K562 (cell line): Measurements from ENCODE around the gene CAB39. TPM values are rescaled to one million over a fixed set of nuclear protein-coding genes. Genes with fewer than 3 reads are reported as not detected.
A peak's percentile ranks its signal among the peaks of the same experiment; 100 is the strongest.

Experiments used
- ATAC-seq: fragments of 200-7000 bp; cut with Tn5 transposase; 3 replicates; pipeline ENCODE4 v1.9.1; 2020; ENCODE audit warnings: moderate library complexity
- BruUV-seq: library from RNA; stranded (reverse); fragments of 400-500 nt; replicated peaks from 2 replicates; lab custom pipeline; 2021; lab: Mats Ljungman, UMichigan
- CTCF ChIA-PET: fragments of 300-600 bp; formaldehyde crosslinking; extraction: SDS; loops from one replicate; lab custom pipeline; 2021; ENCODE audit warnings: low intra/inter-chr PET ratio; lab: Yijun Ruan, JAX
- POLR2A ChIA-PET: fragments of 300-600, 350-650 bp; sonication (Branson Sonifier 250); formaldehyde crosslinking; extraction: SDS; loops from one replicate; lab custom pipeline; 2021; ENCODE audit warnings: antibody characterized with exemption, inconsistent platforms; lab: Yijun Ruan, JAX
- DNase-seq, 4 experiments: peaks; one replicate each; pipeline versions ENCODE4 v3.0.0 to v3.0.0-alpha.2; 2011 to 2018; ENCODE audit warnings: low spot score in 3 of 4, mixed read lengths in 3 of 4; ENCODE audit errors: extremely low read depth in 1 of 4
- FAIRE-seq: peaks from 2 replicates; lab custom pipeline; 2011; peaks lifted over from hg19 to GRCh38; lab: Jason Lieb, UNC
- H2AFZ ChIP-seq: 2 replicates; pipeline ENCODE4 v1.6.0; 2011; ENCODE audit warnings: low read depth, low read length, control low read depth, inconsistent platforms
- H3K27ac ChIP-seq: fragments of 200-600 bp; 3 replicates; pipeline ENCODE4 v1.8.0; 2011; ENCODE audit warnings: low read depth, mild to moderate bottlenecking, control low read depth, inconsistent platforms, low read length, moderate library complexity, mixed read lengths; ENCODE audit errors: extremely low read depth
- H3K27me3 ChIP-seq, 2 experiments: fragments of 300-600 bp in 1 of 2; 2 replicates in 1 of 2; 3 replicates in 1 of 2; pipeline versions ENCODE4 v1.6.0 to v1.8.0; 2011; ENCODE audit warnings: inconsistent platforms in 2 of 2, low read length in 2 of 2, mild to moderate bottlenecking in 1 of 2, mixed read lengths in 1 of 2, moderate library complexity in 1 of 2; ENCODE audit not compliant: control insufficient read depth in 2 of 2, insufficient read depth in 2 of 2
- H3K36me3 ChIP-seq: fragments of 300-600 bp; 3 replicates; pipeline ENCODE4 v1.8.0; 2011; ENCODE audit warnings: mild to moderate bottlenecking, low read length, inconsistent platforms; ENCODE audit not compliant: control insufficient read depth, insufficient read depth
- H3K4me1 ChIP-seq, 2 experiments: fragments of 200-600 bp in 1 of 2; replicated peaks in 1 of 2; 2 replicates in 1 of 2; 3 replicates in 1 of 2; pipeline versions ENCODE4 v1.5.1 to v1.8.0; 2011; ENCODE audit warnings: inconsistent platforms in 2 of 2, low read length in 2 of 2, mild to moderate bottlenecking in 1 of 2, mixed read lengths in 1 of 2, moderate library complexity in 1 of 2; ENCODE audit not compliant: control insufficient read depth in 2 of 2, insufficient read depth in 2 of 2
- H3K4me2 ChIP-seq: 2 replicates; pipeline ENCODE4 v1.6.1; 2011; ENCODE audit warnings: low read length, control low read depth, inconsistent platforms, mixed read lengths; ENCODE audit not compliant: insufficient read depth
- H3K4me3 ChIP-seq: fragments of 200-600 bp; sonication (generic), shearing (Covaris generic); 2 replicates; pipeline ENCODE4 v1.5.1; 2016; ENCODE audit warnings: control low read depth, inconsistent platforms
- H3K79me2 ChIP-seq: fragments of 200-600 bp; 3 replicates; pipeline ENCODE4 v1.8.0; 2011; ENCODE audit warnings: low read length, inconsistent platforms; ENCODE audit not compliant: control insufficient read depth, insufficient read depth
- H3K9ac ChIP-seq, 2 experiments: 2 replicates each; pipeline versions ENCODE4 v1.6.0 to v1.6.1; 2011; ENCODE audit warnings: low read depth in 2 of 2, low read length in 2 of 2, control low read depth in 1 of 2, inconsistent platforms in 1 of 2, mild to moderate bottlenecking in 1 of 2, mixed read lengths in 1 of 2; ENCODE audit not compliant: insufficient read depth in 1 of 2
- H3K9me1 ChIP-seq: one replicate; pipeline ENCODE4 v1.6.0; 2011; ENCODE audit warnings: inconsistent platforms, mild to moderate bottlenecking, low read length, moderate library complexity; ENCODE audit not compliant: control insufficient read depth, insufficient read depth
- H3K9me3 ChIP-seq: replicated peaks from 2 replicates; pipeline ENCODE4 v1.5.1; 2011; ENCODE audit warnings: low read depth, low read length, inconsistent platforms; ENCODE audit not compliant: control insufficient read depth, insufficient read depth
- H4K20me1 ChIP-seq: replicated peaks from 2 replicates; pipeline ENCODE4 v1.6.1; 2011; ENCODE audit warnings: low read length, inconsistent platforms, mixed read lengths; ENCODE audit not compliant: control insufficient read depth, insufficient read depth
- MAFK ChIP-seq: IDR thresholded peaks from 2 replicates; pipeline ENCODE4 v1.6.1; 2011; ENCODE audit warnings: low read length, improper control_type of control experiment
- PTTG1 ChIP-seq: fragments of 450-650 bp; IDR thresholded peaks from 2 replicates; pipeline ENCODE4 v1.6.1; 2016; ENCODE audit warnings: low read depth, mild to moderate bottlenecking, missing genetic modification characterization, missing compliant biosample characterization
- TCFL5 ChIP-seq: fragments of 250-450 bp; sonication (Bioruptor Pico); conservative IDR thresholded peaks from 2 replicates; pipeline ENCODE4 v1.6.1; 2021; ENCODE audit warnings: mild to moderate bottlenecking, moderate library complexity, matching md5 sums
- ZNF316 ChIP-seq: fragments of 450-650 bp; IDR thresholded peaks from 2 replicates; pipeline ENCODE4 v1.6.1; 2016
- WGBS: fragments of 100-300 bp; shearing (Covaris generic); methylation state at CpG from one replicate; pipeline ENCODE4 v1.1.6; 2016; ENCODE audit warnings: low coverage, mixed read lengths; ENCODE audit not compliant: insufficient coverage; ENCODE audit errors: missing lambda C conversion rate; 5-methylcytosine and 5-hydroxymethylcytosine counted together
- in situ Hi-C: fragments of 300-500 bp; cut with MboI; formaldehyde crosslinking; loops from 4 replicates; pipeline ENCODE4 v1.15.0; 2018; ENCODE audit warnings: inconsistent platforms, mixed read lengths
- intact Hi-C: fragments of 100-400 bp; cut with micrococcal nuclease; formaldehyde crosslinking; loops from 2 replicates; pipeline ENCODE4 v1.14.2; 2022
- polyA plus RNA-seq, 8 experiments: library from polyadenylated mRNA; depleted of rRNA in 4 of 8; stranded (reverse) in 5 of 8; unstranded in 3 of 8; fragments of >200 nt; fragmentation: Nextera tagmentation in 2 of 8; fragmentation: Illumina TruSeq in 1 of 8; extraction: Ambion mirVana in 2 of 8; extraction: Trizol in 1 of 8; gene quantifications; 2 replicates each; pipeline versions ENCODE4 v1.2.1 to v1.2.3, GENCODE V29; 2011 to 2014; ENCODE audit warnings: inconsistent platforms in 1 of 8, missing spikeins in 1 of 8
- total RNA-seq, 7 experiments: library from RNA; depleted of rRNA in 6 of 7; stranded (reverse); fragments of >200 nt in 6 of 7; fragmentation: Illumina TruSeq in 2 of 7; extraction: Trizol in 2 of 7; gene quantifications; 2 replicates each; pipeline versions ENCODE4 v1.2.1 to v1.2.3, GENCODE V29; 2011 to 2021; ENCODE audit warnings: low replicate concordance in 1 of 7
- TF ChIP-seq, protein P1 (sequence below), 2 experiments: fragments of 200-800 bp in 1 of 2; sonication (Bioruptor generic) in 1 of 2; sonication (generic) in 1 of 2; formaldehyde crosslinking in 1 of 2; IDR thresholded peaks in 1 of 2; conservative IDR thresholded peaks in 1 of 2; 2 replicates each; pipeline versions ENCODE4 v1.5.0 to v1.6.1; 2016 to 2020; ENCODE audit warnings: missing compliant biosample characterization in 1 of 2, missing genetic modification characterization in 1 of 2, missing genetic modification reagents in 1 of 2

The CAB39 gene
- total and polyA plus RNA-seq, 9 of the 15 experiments (the other 6 are each of a cell fraction or from before 2014, with no cell fraction given) = 27.2 to 94.4 (median 70.1) TPM

DNA sequence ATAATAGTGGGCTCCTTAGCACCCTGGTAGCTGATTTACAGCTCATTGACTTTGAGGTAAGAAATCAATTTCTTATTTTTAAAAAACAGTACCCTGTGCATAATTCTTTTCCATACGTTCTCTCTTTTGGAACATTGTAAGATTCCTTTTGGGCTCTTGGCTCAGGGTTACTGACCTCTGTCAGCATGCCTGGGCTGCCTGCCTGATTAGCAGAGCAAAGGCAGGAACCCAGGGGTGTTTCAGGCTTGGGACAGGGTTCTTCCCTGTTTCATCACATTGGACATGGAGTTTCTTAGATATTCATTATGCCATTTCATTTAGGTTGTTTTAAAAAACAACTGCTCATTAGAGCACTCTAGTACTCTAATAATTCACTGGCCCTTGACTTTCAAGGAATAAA lies 78.3 kb downstream of the CAB39 start (continued):
- TF ChIP-seq, protein P1, sequence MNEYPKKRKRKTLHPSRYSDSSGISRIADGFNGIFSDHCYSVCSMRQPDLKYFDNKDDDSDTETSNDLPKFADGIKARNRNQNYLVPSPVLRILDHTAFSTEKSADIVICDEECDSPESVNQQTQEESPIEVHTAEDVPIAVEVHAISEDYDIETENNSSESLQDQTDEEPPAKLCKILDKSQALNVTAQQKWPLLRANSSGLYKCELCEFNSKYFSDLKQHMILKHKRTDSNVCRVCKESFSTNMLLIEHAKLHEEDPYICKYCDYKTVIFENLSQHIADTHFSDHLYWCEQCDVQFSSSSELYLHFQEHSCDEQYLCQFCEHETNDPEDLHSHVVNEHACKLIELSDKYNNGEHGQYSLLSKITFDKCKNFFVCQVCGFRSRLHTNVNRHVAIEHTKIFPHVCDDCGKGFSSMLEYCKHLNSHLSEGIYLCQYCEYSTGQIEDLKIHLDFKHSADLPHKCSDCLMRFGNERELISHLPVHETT (CRISPR knock-in tag; conservative IDR thresholded peaks at IDR 0.05 in 1 of 2, IDR thresholded peaks at IDR 0.05 in 1 of 2) = no peak
- TF ChIP-seq TCFL5 (CRISPR knock-in tag) = no peak

DNA sequence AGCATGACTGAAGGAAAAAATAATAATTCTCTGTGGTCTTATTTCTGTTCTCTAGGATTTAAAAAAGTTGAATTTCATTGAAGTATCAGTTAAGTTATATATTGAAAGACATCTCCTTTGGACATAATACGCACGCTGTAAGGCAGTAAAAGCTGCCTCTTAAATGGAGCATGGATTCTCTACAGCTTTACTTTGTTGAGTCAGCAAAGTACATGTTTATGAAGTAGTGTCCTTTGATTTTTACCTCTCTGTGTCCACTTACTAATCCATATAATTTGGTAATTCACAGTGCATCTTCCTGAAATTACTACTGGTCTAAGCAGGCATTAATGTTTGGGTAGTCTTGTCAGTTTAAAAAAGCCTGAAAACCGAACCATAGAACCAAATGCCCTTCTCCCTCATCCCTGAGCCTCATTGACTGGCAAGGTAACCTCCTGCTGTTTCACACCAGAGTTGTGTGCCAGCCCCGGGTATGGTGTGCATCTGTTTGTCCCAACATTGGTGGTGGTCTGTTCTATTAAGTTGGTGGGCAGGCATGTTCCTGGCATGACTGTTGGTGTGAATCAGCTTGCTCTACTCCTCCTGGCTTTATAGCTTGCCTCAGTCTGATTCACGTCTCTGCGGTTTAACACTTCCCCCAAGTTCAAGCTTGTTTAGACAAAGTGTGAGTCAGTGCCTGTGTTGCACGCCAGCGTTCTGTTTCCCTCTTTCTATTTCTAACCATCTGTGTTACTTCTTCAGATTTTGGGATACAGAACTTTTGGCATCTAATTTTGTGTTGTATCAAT lies 81.1 kb downstream of the CAB39 start:
- ChIA-PET POLR2A (no interaction called here), CTCF (no interaction called here)
- no peaks in the 10 kb centered on the region for H3K9me3 ChIP-seq
- peaks cover 95% of the 10 kb centered on the region for H3K36me3 ChIP-seq
- no peak overlapping the region for H2AFZ ChIP-seq
- no TSS peak for BruUV-seq
- H3K4me1 ChIP-seq = peaks cover 4 to 13% of the 10 kb centered on the region in 2 experiments; a peak in 3 of 5 replicates
- H3K27ac ChIP-seq = no peak overlapping the region; the same call in 2 of the 3 replicates
- in situ Hi-C loops = no loop called here
- no peaks in the 10 kb centered on the region for H4K20me1 ChIP-seq
- peaks cover 62% of the 10 kb centered on the region for H3K79me2 ChIP-seq
- intact Hi-C loops = no loop called here
- H3K27me3 ChIP-seq = no peaks in the 10 kb centered on the region
- no peak overlapping the region for H3K9ac ChIP-seq
- 92% methylated on average over 7 of the region's 8 CpGs for WGBS
- TF ChIP-seq MAFK (peak; percentile 21; the same call in 1 of the 2 replicates), PTTG1 (tag) (no peak), ZNF316 (peak; percentile 64)
- TF ChIP-seq, all 486 proteins: peak for 2
- H3K4me3 ChIP-seq = no peak overlapping the region
- H3K9me1 ChIP-seq = no peaks in the 10 kb centered on the region
- DNase-seq (no peak), FAIRE-seq (peak; percentile 26), ATAC-seq (no peak)
- no peak overlapping the region for H3K4me2 ChIP-seq
